Suprapubic skin (tissue), 4 donors: Measurements from ENCODE around the gene LUZP2. TPM values are rescaled to one million over a fixed set of nuclear protein-coding genes. Genes with fewer than 3 reads are reported as not detected.

ENCODE experiments used
- DNase-seq, 2 donors: peaks; one replicate each; pipeline ENCODE4 v3.0.0-alpha.2; 2019; ENCODE audit warnings: low spot score in 2 of 2
- H3K27ac ChIP-seq: fragments of 200-600 bp; sonication (generic); one replicate; pipeline ENCODE4 v1.5.1; 2019
- H3K27me3 ChIP-seq: fragments of 200-600 bp; sonication (generic); one replicate; pipeline ENCODE4 v1.5.1; 2019
- H3K36me3 ChIP-seq: fragments of 200-600 bp; sonication (generic); one replicate; pipeline ENCODE4 v1.5.1; 2019
- H3K4me1 ChIP-seq: fragments of 200-600 bp; sonication (generic); one replicate; pipeline ENCODE4 v1.5.1; 2019
- H3K4me3 ChIP-seq: fragments of 200-600 bp; sonication (generic); one replicate; pipeline ENCODE4 v1.5.1; 2019; ENCODE audit warnings: mild to moderate bottlenecking
- H3K9me3 ChIP-seq: fragments of 200-600 bp; sonication (generic); one replicate; pipeline ENCODE4 v1.5.1; 2019
- CTCF ChIP-seq, 2 donors: fragments of 200-600 bp in 1 of 2; fragments of 450-650 bp in 1 of 2; sonication (generic) in 1 of 2; IDR thresholded peaks; one replicate each; pipeline ENCODE4 v1.5.1; 2016 to 2019; ENCODE audit warnings: antibody characterized with exemption in 2 of 2, mild to moderate bottlenecking in 1 of 2, moderate library complexity in 1 of 2
- EP300 ChIP-seq: sonication (generic); formaldehyde crosslinking; IDR thresholded peaks from one replicate; pipeline ENCODE4 v1.6.1; 2017; ENCODE audit warnings: antibody characterized with exemption
- POLR2A ChIP-seq, 2 donors: fragments of 450-650 bp; IDR thresholded peaks; one replicate each; pipeline ENCODE4 v1.6.1; 2017; ENCODE audit warnings: antibody characterized with exemption in 2 of 2, mild to moderate bottlenecking in 2 of 2, moderate library complexity in 2 of 2
- POLR2AphosphoS5 ChIP-seq, 3 donors: sonication (generic); formaldehyde crosslinking; IDR thresholded peaks; one replicate each; pipeline ENCODE4 v1.6.1; 2017; ENCODE audit warnings: antibody characterized with exemption in 3 of 3
- WGBS: methylation state at CpG from one replicate; pipeline ENCODE4 v1.1.5; 2018; 5-methylcytosine and 5-hydroxymethylcytosine counted together
- total RNA-seq, 4 donors: library from RNA; depleted of rRNA; stranded (reverse); fragments of >200 nt; gene quantifications; one replicate each; pipeline ENCODE4 v1.1.0, GENCODE V29; 2016

LUZP2 gene
- total RNA-seq, 4 donors from 2014 or later = 0.11 TPM; not detected in 3

GRCh38 chr11:24685821-24686220 is 189.0 kb downstream of the LUZP2 start:
- WGBS = 74% methylated on average over 1 of the region's 1 CpG
- H3K9me3 ChIP-seq = no peaks in the 10 kb centered on the region
- no peaks in the 10 kb centered on the region for H3K36me3 ChIP-seq
- H3K27ac ChIP-seq = no peak overlapping the region
- TF ChIP-seq POLR2AphosphoS5 (IDR thresholded peaks at IDR 0.05) (no peak), CTCF (IDR thresholded peaks at IDR 0.05) (no peak), POLR2A (IDR thresholded peaks at IDR 0.05) (no peak), EP300 (no peak)
- H3K27me3 ChIP-seq = no peaks in the 10 kb centered on the region
- H3K4me3 ChIP-seq = no peak overlapping the region
- H3K4me1 ChIP-seq = no peaks in the 10 kb centered on the region
- DNase-seq = no peak

- Histone ChIP-seq H3K4me3 (no peak overlapping the region), H3K27ac (no peak overlapping the region), H3K4me1 (no peaks in the 10 kb centered on the region), H3K36me3 (no peaks in the 10 kb centered on the region), H3K27me3 (no peaks in the 10 kb centered on the region), H3K9me3 (no peaks in the 10 kb centered on the region)
- 60% methylated on average over 3 of the region's 3 CpGs for WGBS
- no peak for TF ChIP-seq EP300
- no peak for TF ChIP-seq POLR2A (IDR thresholded peaks at IDR 0.05)
- TF ChIP-seq POLR2AphosphoS5 (IDR thresholded peaks at IDR 0.05) = no peak
- TF ChIP-seq CTCF (IDR thresholded peaks at IDR 0.05) = no peak
- no peak for DNase-seq
Observed at GRCh38 chr11:24687531-24688147, 190.8 kb downstream of the LUZP2 start.

- H3K4me1 ChIP-seq = no peaks in the 10 kb centered on the region
- H3K27ac ChIP-seq = no peak overlapping the region
- no peaks in the 10 kb centered on the region for H3K9me3 ChIP-seq
- WGBS = 44% methylated on average over 2 of the region's 2 CpGs
- no peak overlapping the region for H3K4me3 ChIP-seq
- H3K36me3 ChIP-seq = no peaks in the 10 kb centered on the region
- no peak for DNase-seq
- TF ChIP-seq CTCF (IDR thresholded peaks at IDR 0.05) = no peak
- no peak for TF ChIP-seq POLR2AphosphoS5 (IDR thresholded peaks at IDR 0.05)
- no peak for TF ChIP-seq EP300
- TF ChIP-seq POLR2A (IDR thresholded peaks at IDR 0.05) = no peak
- H3K27me3 ChIP-seq = no peaks in the 10 kb centered on the region
Observed at GRCh38 chr11:24688981-24689380, 192.1 kb downstream of the LUZP2 start.

- H3K4me3 ChIP-seq = no peak overlapping the region
- H3K9me3 ChIP-seq = no peaks in the 10 kb centered on the region
- H3K27me3 ChIP-seq = no peaks in the 10 kb centered on the region
- no peak for DNase-seq
- no peaks in the 10 kb centered on the region for H3K4me1 ChIP-seq
- TF ChIP-seq CTCF (IDR thresholded peaks at IDR 0.05) (no peak), POLR2AphosphoS5 (IDR thresholded peaks at IDR 0.05) (no peak), EP300 (no peak)
- H3K27ac ChIP-seq = no peak overlapping the region
- H3K36me3 ChIP-seq = no peaks in the 10 kb centered on the region
- WGBS = 86% methylated on average over 3 of the region's 3 CpGs
Observed at GRCh38 chr11:24697522-24698111, 200.8 kb downstream of the LUZP2 start.

- no peak for DNase-seq
- Histone ChIP-seq H3K27me3 (no peaks in the 10 kb centered on the region), H3K9me3 (no peaks in the 10 kb centered on the region), H3K27ac (no peak overlapping the region), H3K36me3 (no peaks in the 10 kb centered on the region), H3K4me1 (no peaks in the 10 kb centered on the region), H3K4me3 (no peak overlapping the region)
- no peak for TF ChIP-seq POLR2AphosphoS5 (IDR thresholded peaks at IDR 0.05)
- no peak for TF ChIP-seq POLR2A (IDR thresholded peaks at IDR 0.05)
- no peak for TF ChIP-seq EP300
- TF ChIP-seq CTCF (IDR thresholded peaks at IDR 0.05) = no peak
Observed at GRCh38 chr11:24704716-24705115, 207.9 kb downstream of the LUZP2 start.
